GM20000 (cell line): ENCODE measurements around the gene GARNL3.

Source experiments
- DNase-seq: peaks from one replicate; pipeline ENCODE4 v3.0.0; 2012; ENCODE audit warnings: low spot score
- TF ChIP-seq, protein P1 (sequence below): IDR thresholded peaks from 2 replicates; pipeline ENCODE4 v1.5.1; 2012; ENCODE audit warnings: mild to moderate bottlenecking, control low read depth; ENCODE audit errors: extremely low read depth, missing control alignments

The GARNL3 gene

DNA sequence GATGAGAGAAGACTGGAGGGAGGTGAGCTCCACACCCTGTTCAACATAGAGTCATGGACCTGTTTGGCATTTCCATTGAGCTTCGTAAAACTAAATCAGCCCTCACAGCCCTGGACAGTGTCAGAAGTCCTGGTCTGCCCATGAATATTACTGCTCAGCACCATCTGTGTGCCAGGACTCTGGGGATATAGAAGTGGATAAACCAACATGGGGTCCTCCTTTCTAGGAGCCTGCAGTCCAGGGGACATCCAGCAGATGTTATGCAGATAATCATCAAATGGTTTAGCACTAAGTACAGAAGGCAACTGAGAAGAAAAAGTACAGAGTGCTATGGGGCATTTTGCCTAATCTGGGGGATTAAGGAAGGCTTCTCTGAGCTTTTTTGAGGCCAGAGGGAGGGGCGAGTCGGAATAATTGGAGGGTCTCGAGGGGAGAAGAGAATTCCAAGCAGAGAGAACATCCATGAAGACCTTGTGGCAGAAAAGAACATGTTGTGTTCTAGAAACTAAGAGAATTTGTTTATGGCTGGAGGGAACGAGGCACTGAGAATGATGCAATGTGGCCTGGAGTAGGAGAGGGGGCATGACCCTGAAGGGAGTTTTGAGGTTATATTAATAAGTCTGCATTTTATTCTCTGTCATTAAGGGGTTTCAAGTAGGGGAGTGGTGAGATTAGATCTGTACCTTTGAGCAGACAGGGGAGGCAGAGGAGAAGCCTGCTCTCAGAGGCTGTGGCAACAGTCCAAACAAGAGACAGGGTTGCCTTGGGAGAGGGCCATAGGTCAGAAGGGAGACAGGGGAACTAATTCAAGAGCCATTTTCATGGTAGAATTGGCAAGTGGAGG is 68.9 kb downstream of the GARNL3 start:
- TF ChIP-seq, protein P1, sequence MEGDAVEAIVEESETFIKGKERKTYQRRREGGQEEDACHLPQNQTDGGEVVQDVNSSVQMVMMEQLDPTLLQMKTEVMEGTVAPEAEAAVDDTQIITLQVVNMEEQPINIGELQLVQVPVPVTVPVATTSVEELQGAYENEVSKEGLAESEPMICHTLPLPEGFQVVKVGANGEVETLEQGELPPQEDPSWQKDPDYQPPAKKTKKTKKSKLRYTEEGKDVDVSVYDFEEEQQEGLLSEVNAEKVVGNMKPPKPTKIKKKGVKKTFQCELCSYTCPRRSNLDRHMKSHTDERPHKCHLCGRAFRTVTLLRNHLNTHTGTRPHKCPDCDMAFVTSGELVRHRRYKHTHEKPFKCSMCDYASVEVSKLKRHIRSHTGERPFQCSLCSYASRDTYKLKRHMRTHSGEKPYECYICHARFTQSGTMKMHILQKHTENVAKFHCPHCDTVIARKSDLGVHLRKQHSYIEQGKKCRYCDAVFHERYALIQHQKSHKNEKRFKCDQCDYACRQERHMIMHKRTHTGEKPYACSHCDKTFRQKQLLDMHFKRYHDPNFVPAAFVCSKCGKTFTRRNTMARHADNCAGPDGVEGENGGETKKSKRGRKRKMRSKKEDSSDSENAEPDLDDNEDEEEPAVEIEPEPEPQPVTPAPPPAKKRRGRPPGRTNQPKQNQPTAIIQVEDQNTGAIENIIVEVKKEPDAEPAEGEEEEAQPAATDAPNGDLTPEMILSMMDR = no peak
- no peak for DNase-seq

DNA sequence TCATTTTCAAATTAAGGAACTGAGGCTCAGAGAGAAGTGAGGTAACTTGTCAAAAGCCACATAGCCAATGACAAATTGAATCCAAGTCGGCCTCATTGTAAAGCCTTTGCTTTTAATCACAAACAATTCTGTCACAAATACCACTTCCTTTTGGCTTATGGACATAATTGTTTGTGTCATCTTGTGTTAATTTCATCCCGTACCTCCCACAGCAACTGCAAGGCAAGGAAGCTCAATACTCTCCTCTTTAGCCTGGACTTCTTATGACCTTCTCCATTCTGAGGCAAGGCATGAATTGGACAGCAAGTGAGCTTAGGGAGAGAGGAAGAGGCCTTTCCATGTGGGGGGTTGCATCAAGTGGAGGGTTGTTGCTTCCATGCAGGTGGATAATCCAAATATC is 70.2 kb downstream of the GARNL3 start:
- DNase-seq = no peak
- TF ChIP-seq, protein P1 = no peak

DNA sequence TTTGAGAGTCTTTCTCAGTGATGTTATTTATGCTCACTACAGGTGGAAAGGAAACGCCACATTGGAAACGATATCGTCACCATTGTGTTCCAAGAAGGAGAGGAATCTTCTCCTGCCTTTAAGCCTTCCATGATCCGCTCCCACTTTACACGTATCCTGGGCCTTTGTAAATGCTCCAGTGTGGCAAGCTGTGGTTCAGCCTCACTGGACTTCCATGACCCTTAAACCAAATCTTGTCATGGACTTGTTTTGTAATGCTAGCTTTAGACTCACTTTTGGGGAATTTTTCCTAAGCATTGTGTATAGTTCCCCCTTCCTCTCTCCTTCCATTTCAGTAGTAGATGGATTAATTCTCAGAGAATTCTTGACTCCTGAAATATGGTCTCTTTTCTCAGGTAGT is 71.5 kb downstream of the GARNL3 start:
- TF ChIP-seq, protein P1 = no peak
- DNase-seq = no peak

DNA sequence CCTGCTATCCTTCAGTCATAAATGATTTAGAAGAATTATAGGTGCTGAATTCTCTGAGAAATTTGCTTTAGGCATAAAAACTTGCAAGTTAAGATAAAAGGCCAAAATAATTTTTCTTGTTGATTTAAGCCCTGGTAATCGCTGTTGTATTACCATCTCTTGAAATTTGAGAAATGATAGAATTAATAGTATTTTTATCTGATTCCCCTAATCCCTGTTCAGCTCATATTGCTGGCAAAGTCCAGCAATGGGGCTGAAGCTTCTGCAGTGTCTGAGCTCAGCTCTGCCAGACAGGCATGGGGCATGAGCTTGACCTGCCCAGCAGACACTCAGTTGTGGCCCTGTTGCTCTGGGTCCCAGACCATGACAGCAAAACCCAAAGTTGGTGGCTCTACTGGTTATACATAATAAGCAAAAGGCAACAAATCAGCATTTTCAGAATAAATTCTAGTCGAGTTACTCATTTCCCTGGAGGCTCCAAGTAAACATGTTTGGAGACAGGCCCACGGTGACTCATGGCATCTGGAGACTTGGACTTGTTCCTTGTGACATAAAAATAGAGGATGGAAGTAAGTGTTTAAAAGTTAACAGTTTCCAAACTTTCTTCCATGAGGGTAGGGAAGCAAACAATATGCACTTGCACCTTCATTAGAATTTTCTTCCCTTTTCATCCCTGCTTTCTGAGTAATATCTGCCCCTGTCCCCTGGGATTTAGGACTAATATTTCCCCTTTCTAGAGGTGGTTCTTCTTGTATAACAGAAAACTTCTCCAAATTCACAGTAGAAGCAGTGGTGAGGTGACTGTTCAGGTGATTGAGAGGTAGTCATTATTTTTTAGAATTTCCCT is 72.2 kb downstream of the GARNL3 start:
- DNase-seq = no peak
- TF ChIP-seq, protein P1 = no peak

DNA sequence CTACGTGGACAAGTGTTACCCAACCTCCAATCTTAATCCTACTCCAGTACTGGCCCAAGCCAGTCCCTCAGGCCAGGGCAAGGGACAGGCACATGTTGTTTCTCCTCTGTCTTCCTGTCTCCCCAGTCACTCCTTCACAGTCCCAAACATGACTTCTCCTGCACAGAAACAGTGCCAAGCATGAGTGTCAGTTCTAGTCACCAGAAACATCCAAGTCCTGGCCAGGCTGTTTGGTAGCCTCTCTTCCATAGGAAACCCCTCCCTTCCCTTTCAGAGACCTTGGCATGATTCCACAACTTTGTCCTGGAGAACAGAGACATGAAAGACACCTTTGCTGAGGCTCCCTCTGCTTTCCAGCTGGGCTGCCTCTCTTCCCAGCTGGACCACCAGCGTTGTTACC is 76.1 kb downstream of the GARNL3 start:
- TF ChIP-seq, protein P1 = no peak
- DNase-seq = no peak

DNA sequence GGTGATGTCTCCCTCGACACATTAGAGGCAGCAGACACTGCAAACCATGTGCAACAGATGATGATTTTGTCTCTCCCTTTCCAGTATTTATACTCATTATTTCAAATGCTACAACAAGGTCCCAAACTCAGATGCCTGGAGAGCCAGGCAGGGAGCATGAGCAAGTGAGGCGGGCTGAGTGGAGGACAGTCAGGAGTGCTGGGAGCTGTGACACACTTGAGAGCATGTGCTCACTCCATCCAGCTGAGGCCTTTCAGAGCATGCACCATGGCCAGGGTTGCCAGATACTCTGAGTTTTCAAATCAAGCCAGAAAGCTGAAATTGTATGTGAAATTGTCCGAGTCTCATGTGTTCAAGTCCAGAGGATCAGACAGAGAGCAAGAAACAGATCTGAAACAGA is 76.6 kb downstream of the GARNL3 start:
- no peak for DNase-seq
- TF ChIP-seq, protein P1 = no peak
